Esophagus muscularis mucosa (tissue), 2 donors: ENCODE measurements around the gene NEK11.

ENCODE experiments used
- POLR2A ChIP-seq: fragments of 450-650 bp; IDR thresholded peaks from one replicate; pipeline ENCODE4 v1.6.1; 2017; ENCODE audit warnings: antibody characterized with exemption, moderate library complexity, mild to moderate bottlenecking, low read depth
- POLR2AphosphoS5 ChIP-seq, 2 donors: sonication (generic); formaldehyde crosslinking; IDR thresholded peaks; one replicate each; pipeline ENCODE4 v1.6.1; 2017; ENCODE audit warnings: antibody characterized with exemption in 2 of 2

GRCh38 chr3:131001071-131001470 lies 25.6 kb upstream of the NEK11 start:
- TF ChIP-seq POLR2AphosphoS5 (IDR thresholded peaks at IDR 0.05) (no peak), POLR2A (no peak)
